A549 (cell line): ENCODE measurements around the gene ANKRD6. TPM values are rescaled to one million over a fixed set of nuclear protein-coding genes. Genes with fewer than 3 reads are reported as not detected.

ENCODE experiments used
- ATAC-seq, 2 experiments: fragments of 200-7000 bp in 1 of 2; fragments of >200 bp in 1 of 2; cut with Nextera tagmentation in 1 of 2; cut with Tn5 transposase in 1 of 2; 3 replicates each; pipeline versions ENCODE4 v1.8.0 to v1.9.1; 2018 to 2020; ENCODE audit warnings: mild to moderate bottlenecking in 1 of 2, moderate library complexity in 1 of 2
- CTCF ChIA-PET: fragments of 300-600 bp; sonication (Branson Sonifier 250); formaldehyde crosslinking; extraction: SDS; loops from one replicate; lab custom pipeline; 2021; ENCODE audit warnings: antibody characterized with exemption, inconsistent platforms; lab: Yijun Ruan, JAX
- POLR2A ChIA-PET: fragments of 350-600 bp; formaldehyde crosslinking; extraction: SDS; loops from one replicate; lab custom pipeline; 2021; ENCODE audit warnings: antibody characterized with exemption, inconsistent platforms; lab: Yijun Ruan, JAX
- DNase-seq, 2 experiments: peaks; one replicate each; pipeline versions ENCODE4 v3.0.0 to v3.0.0-alpha.2; 2011 to 2016; ENCODE audit warnings: low read depth in 1 of 2, low spot score in 1 of 2
- FAIRE-seq: peaks from 2 replicates; lab custom pipeline; 2011; peaks lifted over from hg19 to GRCh38; lab: Jason Lieb, UNC
- H3K27ac ChIP-seq, 2 experiments: fragments of >200 bp; sonication (Bioruptor Twin); formaldehyde crosslinking; 3 replicates each; pipeline ENCODE4 v1.5.1; 2016 to 2017
- H3K4me1 ChIP-seq: fragments of >200 bp; sonication (Bioruptor Twin); formaldehyde crosslinking; 3 replicates; pipeline ENCODE4 v1.6.1; 2016
- H3K4me2 ChIP-seq: fragments of >200 bp; sonication (Bioruptor Twin); formaldehyde crosslinking; 3 replicates; pipeline ENCODE4 v1.6.1; 2016
- H3K4me3 ChIP-seq: fragments of >200 bp; sonication (Bioruptor Twin); formaldehyde crosslinking; 3 replicates; pipeline ENCODE4 v1.5.1; 2016
- H3K9me3 ChIP-seq: fragments of >200 bp; sonication (Bioruptor Twin); formaldehyde crosslinking; 3 replicates; pipeline ENCODE4 v1.6.1; 2016
- BHLHE40 ChIP-seq: IDR thresholded peaks from 2 replicates; pipeline ENCODE4 v1.6.1; 2012; ENCODE audit warnings: low read depth, low read length, inconsistent platforms
- CBX8 ChIP-seq: fragments of 200-600 bp; sonication (generic); IDR thresholded peaks from 2 replicates; pipeline ENCODE4 v1.6.1; 2016
- CEBPB ChIP-seq, 2 experiments: fragments of >200 bp in 1 of 2; sonication (Bioruptor Twin) in 1 of 2; formaldehyde crosslinking in 1 of 2; IDR thresholded peaks; 2 replicates each; pipeline ENCODE4 v1.6.1; 2012 to 2016
- CHD2 ChIP-seq: fragments of 150-350 bp; IDR thresholded peaks from 2 replicates; pipeline ENCODE4 v1.6.1; 2014; ENCODE audit warnings: low read length; ENCODE audit not compliant: partially characterized antibody
- CTCF ChIP-seq: fragments of >200 bp; sonication (Bioruptor Twin); formaldehyde crosslinking; IDR thresholded peaks from 3 replicates; pipeline ENCODE4 v1.5.1; 2016
- E2F6 ChIP-seq: IDR thresholded peaks from 2 replicates; pipeline ENCODE4 v1.6.1; 2012; ENCODE audit warnings: low read depth, borderline replicate concordance
- ELK1 ChIP-seq: fragments of 150-350 bp; IDR thresholded peaks from 2 replicates; pipeline ENCODE4 v1.6.1; 2014; ENCODE audit warnings: low read depth, mild to moderate bottlenecking, low read length
- GATA3 ChIP-seq: IDR thresholded peaks from 2 replicates; pipeline ENCODE4 v1.6.1; 2012; ENCODE audit warnings: borderline replicate concordance
- HDAC2 ChIP-seq: fragments of 200-600 bp; sonication (generic); IDR thresholded peaks from 2 replicates; pipeline ENCODE4 v1.6.1; 2016
- HES2 ChIP-seq: fragments of >200 bp; sonication (Bioruptor Twin); formaldehyde crosslinking; IDR thresholded peaks from 2 replicates; pipeline ENCODE4 v1.6.1; 2016
- HOXA7 ChIP-seq: fragments of 250-450 bp; sonication (Bioruptor Pico); IDR thresholded peaks from 2 replicates; pipeline ENCODE4 v1.5.0; 2020; ENCODE audit warnings: mild to moderate bottlenecking, moderate library complexity
- HOXB13 ChIP-seq: fragments of 250-450 bp; sonication (Bioruptor Pico); IDR thresholded peaks from 2 replicates; pipeline ENCODE4 v1.5.0; 2020; ENCODE audit warnings: low read depth, mild to moderate bottlenecking, moderate library complexity
- JUN ChIP-seq, 2 experiments: fragments of >200 bp; sonication (Bioruptor Twin); formaldehyde crosslinking; IDR thresholded peaks; 2 replicates in 1 of 2; 3 replicates in 1 of 2; pipeline ENCODE4 v1.6.1; 2016 to 2017
- KDM1A ChIP-seq: fragments of 200-600 bp; sonication (generic); IDR thresholded peaks from 2 replicates; pipeline ENCODE4 v1.6.1; 2016; ENCODE audit warnings: low read depth, mild to moderate bottlenecking
- NFE2L2 ChIP-seq: fragments of 150-350 bp; conservative IDR thresholded peaks from 2 replicates; pipeline ENCODE4 v1.6.1; 2014; ENCODE audit warnings: low read length
- NPAS2 ChIP-seq: fragments of 250-450 bp; sonication (Bioruptor Pico); IDR thresholded peaks from 2 replicates; pipeline ENCODE4 v1.8.0; 2022; ENCODE audit warnings: mild to moderate bottlenecking, moderate library complexity, borderline replicate concordance
- NR3C1 ChIP-seq: fragments of >200 bp; sonication (Bioruptor Twin); formaldehyde crosslinking; IDR thresholded peaks from 3 replicates; pipeline ENCODE4 v1.6.1; 2017
- PBX3 ChIP-seq: IDR thresholded peaks from 2 replicates; pipeline ENCODE4 v1.6.1; 2012
- POLR2A ChIP-seq: IDR thresholded peaks from 2 replicates; pipeline ENCODE4 v1.6.1; 2012; ENCODE audit warnings: mild to moderate bottlenecking, low read length
- REST ChIP-seq: fragments of 200-600 bp; sonication (generic); IDR thresholded peaks from 2 replicates; pipeline ENCODE4 v1.6.1; 2016; ENCODE audit warnings: antibody characterized with exemption, mild to moderate bottlenecking, moderate library complexity
- RFX5 ChIP-seq: fragments of 450-650 bp; IDR thresholded peaks from 2 replicates; pipeline ENCODE4 v1.7.1; 2014; ENCODE audit warnings: antibody characterized with exemption, mild to moderate bottlenecking, moderate library complexity
- RNF2 ChIP-seq: fragments of 200-600 bp; sonication (generic); IDR thresholded peaks from 2 replicates; pipeline ENCODE4 v1.6.1; 2016; ENCODE audit warnings: low read depth, mild to moderate bottlenecking, antibody characterized with exemption, moderate library complexity, borderline replicate concordance
- SMC3 ChIP-seq: fragments of >200 bp; sonication (Bioruptor Twin); formaldehyde crosslinking; IDR thresholded peaks from 3 replicates; pipeline ENCODE4 v1.6.1; 2018; ENCODE audit warnings: inconsistent platforms
- TP53 ChIP-seq: fragments of 250-450 bp; sonication (Bioruptor Pico); IDR thresholded peaks from 2 replicates; pipeline ENCODE4 v1.5.0; 2021; ENCODE audit warnings: mild to moderate bottlenecking, moderate library complexity
- USF2 ChIP-seq: fragments of 450-650 bp; IDR thresholded peaks from 2 replicates; pipeline ENCODE4 v1.6.1; 2014; ENCODE audit warnings: antibody characterized with exemption
- ZNF302 ChIP-seq: fragments of 250-450 bp; sonication (Bioruptor Pico); IDR thresholded peaks from 2 replicates; pipeline ENCODE4 v1.9.0; 2021; ENCODE audit warnings: inconsistent platforms, mild to moderate bottlenecking, moderate library complexity
- WGBS: methylation state at CpG from one replicate; pipeline ENCODE4 v1.1.6; 2017; ENCODE audit errors: missing lambda C conversion rate; 5-methylcytosine and 5-hydroxymethylcytosine counted together
- polyA plus RNA-seq, 4 experiments: library from polyadenylated mRNA; depleted of rRNA in 3 of 4; stranded (reverse); fragments of >200 nt; fragmentation: RNase III in 1 of 4; extraction: RNeasy Plus Mini Kit Qiagen cat#74134 plus additional on column Dnase treatment in 1 of 4; gene quantifications; 2 replicates in 3 of 4; 3 replicates in 1 of 4; pipeline ENCODE4 v1.2.3, GENCODE V29; 2011 to 2017

The ANKRD6 gene
- polyA plus RNA-seq, 2 of the 4 experiments (the other 2 are of a cell fraction) = 2.2 to 3.6 TPM

- no peaks in the 10 kb centered on the region for H3K9me3 ChIP-seq
- CTCF ChIA-PET = no interaction called here
- no peak for FAIRE-seq
- no peak overlapping the region for H3K27ac ChIP-seq
- TF ChIP-seq ELK1 (no peak), PBX3 (no peak), NPAS2 (CRISPR knock-in tag) (no peak), KDM1A (no peak), E2F6 (no peak), CEBPB (IDR thresholded peaks at IDR 0.05) (no peak), USF2 (no peak), HES2 (no peak), GATA3 (no peak), REST (no peak), NFE2L2 (no peak), TP53 (CRISPR knock-in tag) (no peak), CBX8 (no peak), RFX5 (no peak), RNF2 (no peak), BHLHE40 (no peak), ZNF302 (CRISPR knock-in tag) (no peak), HOXA7 (CRISPR knock-in tag) (no peak), NR3C1 (no peak), HOXB13 (CRISPR knock-in tag) (no peak)
- TF ChIP-seq, all 56 proteins: peak for 0
- H3K4me3 ChIP-seq = no peak overlapping the region
- POLR2A ChIA-PET = no interaction called here
- no peak overlapping the region for H3K4me2 ChIP-seq
- DNase-seq (no peak), ATAC-seq (no peak)
- WGBS = 77% methylated on average over 4 of the region's 4 CpGs
- no peaks in the 10 kb centered on the region for H3K4me1 ChIP-seq
Observed at GRCh38 chr6:89660981-89661380, 228.0 kb downstream of the ANKRD6 start.

GRCh38 chr6:89661559-89661958, 228.6 kb downstream of the ANKRD6 start:
- Histone ChIP-seq H3K4me1 (no peaks in the 10 kb centered on the region), H3K4me3 (no peak overlapping the region), H3K27ac (no peak overlapping the region), H3K9me3 (no peaks in the 10 kb centered on the region), H3K4me2 (no peak overlapping the region)
- FAIRE-seq = no peak
- no peak for ATAC-seq
- WGBS = 100% methylated on average over 1 of the region's 1 CpG
- ChIA-PET CTCF (no interaction called here), POLR2A (no interaction called here)
- no peak for DNase-seq
- no peak for TF ChIP-seq JUN (IDR thresholded peaks at IDR 0.05)
- TF ChIP-seq CTCF = no peak
- no peak for TF ChIP-seq HDAC2
- TF ChIP-seq CHD2 = no peak
- no peak for TF ChIP-seq ZNF302 (CRISPR knock-in tag)
- TF ChIP-seq REST = no peak
- no peak for TF ChIP-seq POLR2A
- no peak for TF ChIP-seq SMC3
